HCT116 (cell line): ENCODE data around the gene ENPEP. TPM values are rescaled to one million over a fixed set of nuclear protein-coding genes. Genes with fewer than 3 reads are reported as not detected.

Source experiments
- ATAC-seq: fragments of 200-7000 bp; cut with Tn5 transposase; 2 replicates; pipeline ENCODE4 v1.9.1; 2020; ENCODE audit warnings: mild to moderate bottlenecking, moderate library complexity
- BruUV-seq: library from RNA; stranded (reverse); fragments of 400-500 nt; replicated peaks from 2 replicates; lab custom pipeline; 2021; lab: Mats Ljungman, UMichigan
- CTCF ChIA-PET: fragments of 300-600 bp; sonication (Branson Sonifier 250); formaldehyde crosslinking; loops from one replicate; lab custom pipeline; 2021; ENCODE audit warnings: antibody characterized with exemption; lab: Charles Lee
- POLR2A ChIA-PET: fragments of 300-600, 350-600 bp; sonication (Branson Sonifier 250); formaldehyde crosslinking; loops from one replicate; lab custom pipeline; 2021; ENCODE audit warnings: antibody characterized with exemption; lab: Charles Lee
- RAD21 ChIA-PET, 2 experiments: fragments of 300-600 bp; sonication (Branson Sonifier 250); formaldehyde crosslinking; loops; one replicate each; lab custom pipeline; 2023; ENCODE audit warnings: low total read pairs in 2 of 2; ENCODE audit not compliant: uncharacterized antibody in 2 of 2, unreplicated experiment in 2 of 2, low non-redundant PET in 1 of 2; lab: Charles Lee
- DNase-seq: peaks from one replicate; pipeline ENCODE4 v3.0.0-alpha.2; 2010; ENCODE audit warnings: low read depth, low spot score
- H2AFZ ChIP-seq: fragments of 200-600 bp; shearing (Covaris generic), sonication (generic); 2 replicates; pipeline ENCODE4 v1.6.1; 2017; ENCODE audit warnings: low read depth, mixed run types, mixed read lengths, antibody characterized with exemption, low read length; ENCODE audit not compliant: poor library complexity, severe bottlenecking
- H3K27ac ChIP-seq: 2 replicates; pipeline ENCODE4 v1.5.1; 2012; ENCODE audit warnings: low read depth, low read length
- H3K27me3 ChIP-seq: fragments of 200-600 bp; sonication (generic); 2 replicates; pipeline ENCODE4 v1.6.1; 2016; ENCODE audit warnings: mixed run types, low read length, mixed read lengths; ENCODE audit not compliant: insufficient read depth
- H3K36me3 ChIP-seq, 2 experiments: fragments of 200-500 bp in 1 of 2; fragments of 200-600 bp in 1 of 2; sonication (Bioruptor generic) in 1 of 2; sonication (generic) in 1 of 2; 2 replicates each; pipeline versions ENCODE4 v1.5.1 to v1.6.1; 2014 to 2016; ENCODE audit warnings: low read length in 2 of 2, inconsistent platforms in 1 of 2, mixed read lengths in 1 of 2, mixed run types in 1 of 2; ENCODE audit not compliant: insufficient read depth in 2 of 2, control insufficient read depth in 1 of 2
- H3K4me1 ChIP-seq, 2 experiments: fragments of 200-600 bp in 1 of 2; sonication (generic) in 1 of 2; 2 replicates each; pipeline versions ENCODE4 v1.5.1 to v1.6.1; 2012 to 2017; ENCODE audit warnings: low read length in 2 of 2, inconsistent platforms in 1 of 2, mild to moderate bottlenecking in 1 of 2, mixed read lengths in 1 of 2, mixed run types in 1 of 2, moderate library complexity in 1 of 2; ENCODE audit not compliant: insufficient read depth in 2 of 2, control insufficient read depth in 1 of 2
- H3K4me2 ChIP-seq: fragments of 200-600 bp; sonication (generic); 2 replicates; pipeline ENCODE4 v1.6.1; 2017; ENCODE audit warnings: mixed run types, low read length, mixed read lengths
- H3K4me3 ChIP-seq, 2 experiments: fragments of 200-600 bp in 1 of 2; sonication (generic) in 1 of 2; replicated peaks in 1 of 2; 2 replicates each; pipeline ENCODE4 v1.5.1; 2011 to 2016; ENCODE audit warnings: low read length in 2 of 2, control low read depth in 1 of 2, low read depth in 1 of 2, mild to moderate bottlenecking in 1 of 2, mixed read lengths in 1 of 2, mixed run types in 1 of 2
- H3K79me2 ChIP-seq: fragments of 200-600 bp; sonication (generic); 2 replicates; pipeline ENCODE4 v1.6.1; 2017; ENCODE audit warnings: mild to moderate bottlenecking, mixed run types, low read length, moderate library complexity, mixed read lengths; ENCODE audit not compliant: insufficient read depth
- H3K9ac ChIP-seq: fragments of 200-600 bp; sonication (generic); 2 replicates; pipeline ENCODE4 v1.6.1; 2016; ENCODE audit warnings: low read length, mixed read lengths
- H3K9me2 ChIP-seq: fragments of 200-600 bp; sonication (generic), shearing (Covaris generic); 2 replicates; pipeline ENCODE4 v1.6.1; 2017; ENCODE audit warnings: mixed run types, mild to moderate bottlenecking, moderate library complexity; ENCODE audit not compliant: insufficient read depth
- H3K9me3 ChIP-seq, 2 experiments: fragments of 200-500 bp in 1 of 2; fragments of 200-600 bp in 1 of 2; sonication (Bioruptor generic) in 1 of 2; sonication (generic) in 1 of 2; 2 replicates each; pipeline ENCODE4 v1.6.1; 2014 to 2017; ENCODE audit warnings: low read length in 2 of 2, mixed read lengths in 2 of 2, inconsistent platforms in 1 of 2, low read depth in 1 of 2, mild to moderate bottlenecking in 1 of 2, mixed run types in 1 of 2, moderate library complexity in 1 of 2; ENCODE audit not compliant: control insufficient read depth in 1 of 2, insufficient read depth in 1 of 2
- H4K20me1 ChIP-seq: fragments of 200-600 bp; sonication (generic), shearing (Covaris generic); 2 replicates; pipeline ENCODE4 v1.6.1; 2017; ENCODE audit warnings: mixed run types, mild to moderate bottlenecking, moderate library complexity; ENCODE audit not compliant: insufficient read depth
- CBX3 ChIP-seq: IDR thresholded peaks from 2 replicates; pipeline ENCODE4 v1.6.1; 2012; ENCODE audit warnings: low read depth
- CEBPB ChIP-seq: IDR thresholded peaks from 2 replicates; pipeline ENCODE4 v1.6.1; 2012; ENCODE audit warnings: low read depth
- CTCF ChIP-seq, 3 experiments: fragments of 200-600 bp in 1 of 3; sonication (generic) in 1 of 3; IDR thresholded peaks in 2 of 3; conservative IDR thresholded peaks in 1 of 3; 2 replicates each; pipeline ENCODE4 v1.5.1; 2012 to 2017; ENCODE audit warnings: low read depth in 2 of 3, low read length in 2 of 3, antibody characterized with exemption in 1 of 3, borderline replicate concordance in 1 of 3, control low read depth in 1 of 3, mild to moderate bottlenecking in 1 of 3, mixed read lengths in 1 of 3, mixed run types in 1 of 3, moderate library complexity in 1 of 3; ENCODE audit not compliant: insufficient read depth in 1 of 3
- EGR1 ChIP-seq: IDR thresholded peaks from 2 replicates; pipeline ENCODE4 v1.6.1; 2012; ENCODE audit warnings: low read depth
- EZH2 ChIP-seq: fragments of 200-600 bp; sonication (generic); IDR thresholded peaks from 2 replicates; pipeline ENCODE4 v1.6.1; 2017; ENCODE audit warnings: antibody characterized with exemption, mixed run types
- EZH2phosphoT487 ChIP-seq: fragments of 200-600 bp; IDR thresholded peaks from 2 replicates; pipeline ENCODE4 v1.6.1; 2018; ENCODE audit warnings: antibody characterized with exemption, borderline replicate concordance
- FOSL1 ChIP-seq: IDR thresholded peaks from 2 replicates; pipeline ENCODE4 v1.6.1; 2012; ENCODE audit warnings: low read depth
- RAD21 ChIP-seq: IDR thresholded peaks from 2 replicates; pipeline ENCODE4 v1.6.1; 2012; ENCODE audit warnings: low read depth, mild to moderate bottlenecking
- SIN3A ChIP-seq: IDR thresholded peaks from 2 replicates; pipeline ENCODE4 v1.6.1; 2012; ENCODE audit warnings: low read depth
- SRF ChIP-seq: IDR thresholded peaks from 2 replicates; pipeline ENCODE4 v1.6.1; 2012; ENCODE audit warnings: low read depth
- YY1 ChIP-seq: IDR thresholded peaks from 2 replicates; pipeline ENCODE4 v1.6.1; 2011; ENCODE audit warnings: low read length, low read depth, moderate library complexity, mild to moderate bottlenecking; ENCODE audit not compliant: insufficient replicate concordance; ENCODE audit errors: extremely low read depth
- ZNF274 ChIP-seq: fragments of 200-500 bp; sonication (Bioruptor generic); IDR thresholded peaks from 2 replicates; pipeline ENCODE4 v1.6.1; 2014; ENCODE audit warnings: mild to moderate bottlenecking, low read depth, low read length, inconsistent platforms
- intact Hi-C: fragments of 100-400 bp; cut with micrococcal nuclease; formaldehyde crosslinking; loops from 2 replicates; pipeline ENCODE4 v1.10.0; 2022
- total RNA-seq: library from RNA; stranded (reverse); gene quantifications from one replicate; pipeline ENCODE4 v1.2.1, GENCODE V29; 2021; ENCODE audit not compliant: unreplicated experiment
- TF ChIP-seq, protein P1 (sequence below): IDR thresholded peaks from 2 replicates; pipeline ENCODE4 v1.6.1; 2012
- TF ChIP-seq, protein P2 (sequence below): IDR thresholded peaks from 2 replicates; pipeline ENCODE4 v1.6.1; 2012; ENCODE audit warnings: low read depth

ENPEP gene
- total RNA-seq, 1 experiment from 2014 or later = 4.5 TPM

- ATAC-seq (no peak), DNase-seq (no peak)
- no peaks in the 10 kb centered on the region for H3K27me3 ChIP-seq
- TF ChIP-seq CEBPB (no peak), SRF (no peak), CBX3 (no peak), RAD21 (no peak), YY1 (no peak), EGR1 (no peak), CTCF (IDR thresholded peaks at IDR 0.05 in 2 of 3, conservative IDR thresholded peaks at IDR 0.05 in 1 of 3; ENCODE audit: borderline replicate concordance in 1 of 3, insufficient read depth in 1 of 3, low read depth in 2 of 3, low read length in 2 of 3) (no peak), EZH2phosphoT487 (no peak), FOSL1 (no peak), EZH2 (no peak), ZNF274 (no peak), SIN3A (no peak)
- TF ChIP-seq, protein P1, sequence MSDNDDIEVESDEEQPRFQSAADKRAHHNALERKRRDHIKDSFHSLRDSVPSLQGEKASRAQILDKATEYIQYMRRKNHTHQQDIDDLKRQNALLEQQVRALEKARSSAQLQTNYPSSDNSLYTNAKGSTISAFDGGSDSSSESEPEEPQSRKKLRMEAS = no peak
- TF ChIP-seq, protein P2, sequence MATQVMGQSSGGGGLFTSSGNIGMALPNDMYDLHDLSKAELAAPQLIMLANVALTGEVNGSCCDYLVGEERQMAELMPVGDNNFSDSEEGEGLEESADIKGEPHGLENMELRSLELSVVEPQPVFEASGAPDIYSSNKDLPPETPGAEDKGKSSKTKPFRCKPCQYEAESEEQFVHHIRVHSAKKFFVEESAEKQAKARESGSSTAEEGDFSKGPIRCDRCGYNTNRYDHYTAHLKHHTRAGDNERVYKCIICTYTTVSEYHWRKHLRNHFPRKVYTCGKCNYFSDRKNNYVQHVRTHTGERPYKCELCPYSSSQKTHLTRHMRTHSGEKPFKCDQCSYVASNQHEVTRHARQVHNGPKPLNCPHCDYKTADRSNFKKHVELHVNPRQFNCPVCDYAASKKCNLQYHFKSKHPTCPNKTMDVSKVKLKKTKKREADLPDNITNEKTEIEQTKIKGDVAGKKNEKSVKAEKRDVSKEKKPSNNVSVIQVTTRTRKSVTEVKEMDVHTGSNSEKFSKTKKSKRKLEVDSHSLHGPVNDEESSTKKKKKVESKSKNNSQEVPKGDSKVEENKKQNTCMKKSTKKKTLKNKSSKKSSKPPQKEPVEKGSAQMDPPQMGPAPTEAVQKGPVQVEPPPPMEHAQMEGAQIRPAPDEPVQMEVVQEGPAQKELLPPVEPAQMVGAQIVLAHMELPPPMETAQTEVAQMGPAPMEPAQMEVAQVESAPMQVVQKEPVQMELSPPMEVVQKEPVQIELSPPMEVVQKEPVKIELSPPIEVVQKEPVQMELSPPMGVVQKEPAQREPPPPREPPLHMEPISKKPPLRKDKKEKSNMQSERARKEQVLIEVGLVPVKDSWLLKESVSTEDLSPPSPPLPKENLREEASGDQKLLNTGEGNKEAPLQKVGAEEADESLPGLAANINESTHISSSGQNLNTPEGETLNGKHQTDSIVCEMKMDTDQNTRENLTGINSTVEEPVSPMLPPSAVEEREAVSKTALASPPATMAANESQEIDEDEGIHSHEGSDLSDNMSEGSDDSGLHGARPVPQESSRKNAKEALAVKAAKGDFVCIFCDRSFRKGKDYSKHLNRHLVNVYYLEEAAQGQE = no peak
- no peaks in the 10 kb centered on the region for H3K4me1 ChIP-seq
- BruUV-seq = no TSS peak
- H3K4me3 ChIP-seq = no peak overlapping the region
- no peaks in the 10 kb centered on the region for H3K79me2 ChIP-seq
- CTCF ChIA-PET = no interaction called here
- RAD21 ChIA-PET = no interaction called here
- POLR2A ChIA-PET = no interaction called here
- no peaks in the 10 kb centered on the region for H3K36me3 ChIP-seq
- no peaks in the 10 kb centered on the region for H3K9me2 ChIP-seq
- no peaks in the 10 kb centered on the region; the same call in 1 of the 2 replicates for H4K20me1 ChIP-seq
- intact Hi-C loops = no loop called here
- H3K9me3 ChIP-seq = no peaks in the 10 kb centered on the region
- H3K9ac ChIP-seq = no peak overlapping the region
- H3K27ac ChIP-seq = no peak overlapping the region
- no peak overlapping the region for H3K4me2 ChIP-seq
- no peak overlapping the region for H2AFZ ChIP-seq
Measured at GRCh38 chr4:110452546-110452945, 23.4 kb upstream of the ENPEP start.
